GM11168 (cell line): ENCODE measurements around the gene CAPN2.

ENCODE experiments used
- in situ Hi-C: fragments of 300-500 bp; cut with MboI; formaldehyde crosslinking; loops from one replicate; pipeline ENCODE4 v1.12.0; 2022; ENCODE audit warnings: low sequenced_read_pairs; ENCODE audit not compliant: unreplicated experiment

The CAPN2 gene

DNA sequence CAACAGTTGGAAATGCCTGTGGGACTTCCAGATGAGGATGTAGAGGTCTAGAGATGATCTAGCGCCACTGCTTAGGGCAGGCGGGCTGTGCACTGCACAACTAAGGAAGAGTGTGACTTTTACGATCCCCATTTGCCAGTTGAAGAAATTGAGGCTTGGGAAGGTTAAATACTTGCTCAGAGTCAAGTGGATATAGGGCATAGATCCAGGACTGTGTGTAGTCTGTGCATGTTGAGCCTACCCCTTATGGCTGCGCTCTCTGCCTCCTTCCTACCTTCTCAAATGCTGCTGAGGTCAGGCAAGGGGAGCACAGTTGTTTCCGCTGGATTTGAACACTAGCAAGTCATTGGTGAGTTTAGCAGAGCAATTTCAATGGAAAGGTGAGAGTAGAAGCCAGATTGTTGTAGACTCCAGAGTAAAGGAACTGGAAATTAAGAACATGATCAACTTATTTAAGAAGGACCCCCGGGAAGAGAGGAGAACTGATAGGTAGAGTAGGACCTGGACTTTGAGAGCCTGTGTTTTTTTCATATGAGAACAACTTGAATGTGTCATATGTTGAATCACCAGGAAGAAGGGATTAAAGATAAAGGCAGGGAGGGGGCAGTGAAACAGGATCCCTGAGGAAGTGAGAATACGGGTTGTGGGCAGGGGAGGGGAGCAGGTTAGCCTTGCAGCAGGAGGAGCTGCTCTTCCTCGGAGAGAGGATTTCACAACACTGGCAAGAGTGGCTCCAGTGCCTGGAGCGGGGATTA lies 2.7 kb downstream of the CAPN2 start:
- in situ Hi-C loops: no loop called here

DNA sequence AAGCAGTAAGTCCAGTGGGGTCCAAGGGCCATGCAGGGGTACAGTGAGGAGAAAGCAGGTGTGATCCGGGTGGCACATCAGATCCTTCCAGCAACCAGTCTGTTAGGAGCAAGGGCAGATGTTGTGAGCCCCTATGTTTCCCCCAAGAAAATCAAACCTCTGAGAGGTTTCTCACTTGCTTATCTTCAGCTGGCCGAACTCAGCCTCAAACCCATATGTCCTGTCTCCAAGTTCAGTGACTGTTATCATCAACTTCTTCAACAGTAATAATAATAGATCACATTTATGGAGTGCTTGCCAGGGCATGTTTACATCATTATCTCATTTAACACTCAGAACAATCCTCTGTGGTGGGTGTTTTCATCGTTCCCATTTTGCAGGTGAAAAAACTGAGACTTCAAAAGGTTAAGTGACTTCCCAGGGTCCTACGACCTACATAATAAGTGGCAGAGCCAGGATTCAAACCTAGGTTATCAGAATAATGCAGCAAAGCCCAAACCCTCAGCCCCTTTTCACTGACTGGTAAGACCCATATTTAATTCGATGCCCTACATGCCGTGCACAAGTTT lies 3.3 kb downstream of the CAPN2 start:
- in situ Hi-C loops: no loop called here

DNA sequence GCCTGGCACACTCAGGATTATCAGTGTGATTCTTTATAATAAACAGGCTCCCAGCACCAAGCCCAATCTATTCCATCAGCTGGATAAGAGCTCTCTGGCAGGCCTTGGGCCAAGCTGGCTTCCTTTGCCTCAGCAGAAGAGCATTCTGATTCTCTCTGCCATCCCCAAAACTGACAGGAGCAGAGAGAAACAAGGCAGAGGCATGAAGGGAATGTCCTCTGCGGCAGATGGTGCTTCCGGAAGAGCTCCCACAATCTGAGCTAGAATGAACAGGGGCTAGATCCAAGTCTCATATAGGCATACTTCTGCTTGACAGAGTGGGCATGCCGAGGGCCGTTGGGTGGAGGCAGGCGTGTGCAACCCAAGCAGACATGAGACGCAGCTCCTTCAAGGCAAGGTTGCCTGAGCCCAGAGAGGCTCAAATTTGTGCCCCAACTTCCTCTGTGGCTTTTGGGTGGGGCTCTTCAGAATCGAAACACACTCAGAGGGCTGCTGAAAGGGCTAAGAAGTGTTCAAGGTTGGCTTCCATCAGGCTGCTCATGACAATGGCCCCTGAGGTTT lies 4.0 kb downstream of the CAPN2 start:
- in situ Hi-C loops: no loop called here

- in situ Hi-C loops: no loop called here
Observed at GRCh38 chr1:223717123-223717522, 4.8 kb downstream of the CAPN2 start.

DNA sequence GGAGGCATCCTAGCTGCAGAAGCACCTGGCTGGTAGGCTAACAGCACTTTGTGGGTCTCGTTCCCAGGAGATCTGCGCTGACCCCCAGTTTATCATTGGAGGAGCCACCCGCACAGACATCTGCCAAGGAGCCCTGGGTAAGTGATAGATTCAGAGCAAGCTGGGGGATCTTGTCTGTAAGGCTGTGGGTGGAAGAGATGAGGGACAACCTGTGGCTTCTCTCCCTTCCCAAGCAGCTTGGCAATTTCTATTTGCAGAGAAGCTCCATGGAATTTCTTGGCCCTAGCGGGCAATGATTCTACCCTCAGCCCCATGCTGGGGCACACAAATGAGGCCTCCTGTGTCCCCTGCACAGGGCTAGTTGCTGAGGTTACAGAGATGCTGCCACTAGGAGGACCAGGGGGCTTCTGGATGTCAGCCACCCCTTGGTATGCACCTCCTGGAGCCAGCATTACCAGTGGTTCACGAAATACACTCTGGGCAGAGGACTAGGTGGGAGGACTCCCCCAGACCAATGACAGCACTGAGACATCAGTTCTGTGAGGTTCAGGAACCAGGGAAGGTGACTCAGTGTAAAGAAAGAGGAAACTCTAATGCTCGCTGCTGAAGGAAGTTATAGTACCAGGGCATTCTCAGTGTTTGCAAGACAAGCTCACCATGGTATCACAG lies 5.5 kb downstream of the CAPN2 start:
- in situ Hi-C loops: no loop called here

DNA sequence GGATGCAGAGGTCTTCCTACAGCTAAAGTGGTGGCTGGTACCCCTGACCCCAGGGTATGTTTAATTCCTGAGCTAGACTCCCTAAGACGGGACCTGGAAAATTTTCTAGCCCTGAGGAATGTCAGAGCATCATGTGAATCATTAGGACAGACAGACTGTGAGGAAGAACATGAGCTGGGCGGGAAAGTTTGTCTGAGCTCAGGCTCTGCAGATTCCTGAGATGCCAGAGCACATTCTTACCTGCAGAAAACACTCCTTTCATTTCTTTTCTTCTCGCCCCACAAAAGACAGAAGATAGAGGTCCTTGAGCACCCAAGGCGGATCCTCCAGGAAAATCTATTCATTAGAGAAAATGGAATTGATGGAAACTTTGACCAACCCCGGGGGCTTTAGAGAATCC lies 6.5 kb downstream of the CAPN2 start:
- in situ Hi-C loops: no loop called here

DNA sequence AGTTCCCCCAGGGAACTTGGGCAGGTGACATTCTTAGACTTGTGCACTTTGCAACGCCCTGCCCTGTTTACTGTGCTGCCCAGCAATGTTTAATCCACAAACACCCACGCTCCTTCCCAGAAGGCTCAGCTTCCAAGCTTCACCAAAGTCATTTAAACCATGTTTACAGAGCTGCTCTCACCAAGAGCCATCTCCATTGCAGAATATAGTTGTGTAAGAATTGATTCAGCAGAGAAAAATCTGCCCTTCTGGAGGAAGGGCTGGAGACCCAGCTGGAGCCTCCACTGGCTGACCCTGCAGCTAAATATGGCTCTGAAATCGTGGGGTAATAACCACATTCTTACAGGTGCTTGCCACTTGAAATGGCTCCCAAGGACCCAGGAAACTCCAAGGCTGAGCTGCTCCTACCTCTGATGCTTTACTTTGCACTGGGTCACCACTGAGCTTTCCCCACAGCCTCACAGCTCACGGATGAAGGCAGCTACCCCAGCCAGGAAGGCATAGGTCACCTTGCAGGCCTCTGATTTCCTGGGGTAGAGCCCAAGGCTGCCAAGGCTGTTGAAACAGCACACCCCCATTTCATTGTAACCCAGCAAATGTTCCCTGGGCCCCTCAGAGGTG lies 8.7 kb downstream of the CAPN2 start:
- in situ Hi-C loops: no loop called here

DNA sequence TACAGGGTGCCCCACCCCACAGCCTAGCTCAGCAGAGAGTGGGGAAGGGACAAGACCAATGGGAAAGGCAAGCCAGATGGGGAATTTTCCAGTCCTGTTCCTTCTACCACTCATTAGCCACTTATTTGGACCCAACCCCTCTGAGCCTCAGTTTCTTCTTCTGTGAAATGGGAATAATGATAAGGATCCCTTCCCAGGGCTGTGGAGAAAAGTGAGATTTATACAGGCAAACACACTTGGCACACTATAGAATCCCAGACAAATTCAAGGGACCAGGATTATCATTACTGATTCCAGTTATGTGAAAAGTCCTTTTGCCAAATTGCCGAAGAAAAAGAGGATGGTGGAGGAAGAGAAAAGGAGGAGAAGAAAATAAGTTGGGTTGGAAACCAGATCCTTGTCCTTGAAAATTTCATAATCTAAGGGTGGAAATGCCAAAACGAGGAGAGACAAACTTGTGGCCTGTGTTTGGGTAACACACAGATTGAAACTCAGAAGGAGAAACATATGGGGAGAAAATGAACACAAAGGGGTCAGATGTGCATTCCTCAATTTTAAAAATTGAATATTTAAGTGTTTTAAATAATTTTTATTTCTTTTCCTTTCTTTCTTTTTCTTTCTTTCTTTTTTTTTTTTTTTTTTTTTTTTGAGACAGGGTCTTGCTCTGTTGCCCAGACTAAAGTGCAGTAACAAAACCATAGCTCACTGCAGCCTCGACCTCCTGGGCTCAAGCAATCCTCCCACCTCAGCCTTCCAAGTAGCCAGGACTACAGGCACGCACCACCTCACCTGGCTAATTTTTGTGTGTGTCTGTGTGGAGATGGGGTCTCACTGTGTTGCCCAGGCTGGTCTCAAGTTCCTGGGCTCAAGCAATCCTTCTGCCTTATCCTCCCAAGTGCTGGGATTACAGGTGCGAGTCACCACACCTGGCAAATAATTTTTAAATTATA lies 9.6 kb downstream of the CAPN2 start:
- in situ Hi-C loops: no loop called here

DNA sequence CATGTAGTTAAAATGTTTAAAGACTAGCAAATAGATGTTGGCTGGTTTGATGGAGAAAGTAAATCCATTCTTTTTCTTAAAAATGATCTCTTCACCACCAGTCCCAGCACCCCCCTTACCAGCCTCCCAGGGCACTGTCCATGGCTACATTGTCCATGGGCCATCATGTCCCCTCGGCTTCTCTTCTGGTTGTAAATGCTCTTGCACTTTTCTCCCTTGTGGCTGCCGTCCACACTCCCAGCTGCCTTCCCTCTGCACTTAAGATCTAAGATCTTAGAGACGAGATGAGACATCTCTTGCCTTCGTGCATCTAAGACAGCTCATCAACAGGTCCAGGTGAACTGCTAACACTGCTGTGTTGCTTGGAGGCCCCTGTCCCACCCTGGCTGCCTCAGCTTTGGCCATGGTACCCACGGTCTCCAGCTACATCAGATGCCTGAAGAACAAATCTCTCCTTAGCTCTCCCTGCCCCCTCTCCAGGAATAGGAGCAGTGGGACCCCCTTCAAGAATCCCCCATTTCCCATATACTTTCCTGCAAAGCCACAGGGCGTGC lies 11.1 kb downstream of the CAPN2 start:
- in situ Hi-C loops: no loop called here

- in situ Hi-C loops: no loop called here
Observed at GRCh38 chr1:223724376-223724775, 12.0 kb downstream of the CAPN2 start.

GRCh38 chr1:223725578-223725977 lies 13.2 kb downstream of the CAPN2 start:
- in situ Hi-C loops: no loop called here

DNA sequence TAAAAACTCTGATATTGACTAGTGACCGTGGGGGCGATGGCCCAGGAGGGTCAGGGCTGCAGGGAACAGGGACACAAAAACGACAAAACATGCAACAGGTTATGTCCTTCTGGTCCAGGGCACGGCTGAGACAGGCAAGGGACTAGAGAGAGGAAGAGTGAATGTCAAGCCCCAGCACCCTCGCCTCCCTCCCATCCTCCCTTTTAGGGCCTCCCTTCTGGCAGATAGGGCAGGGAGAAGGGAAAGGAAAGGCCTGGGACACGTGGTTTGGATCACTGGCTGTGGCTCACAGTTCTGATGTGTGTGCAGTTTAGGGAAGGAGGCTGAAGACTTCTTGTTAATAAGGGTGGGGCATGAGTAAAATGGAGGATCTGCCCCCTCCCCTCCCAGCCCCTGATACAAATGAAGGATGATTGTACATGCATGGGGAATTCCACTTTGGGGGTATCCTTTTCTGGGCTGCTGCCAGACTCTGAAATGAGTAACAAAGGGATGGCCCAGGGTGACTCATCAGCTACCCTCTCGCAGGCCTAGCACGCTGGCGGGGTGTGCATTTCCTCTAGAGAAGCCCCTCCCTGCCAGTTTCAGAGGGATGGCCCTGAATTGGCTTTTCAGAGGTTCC lies 14.2 kb downstream of the CAPN2 start:
- in situ Hi-C loops: no loop called here

- in situ Hi-C loops: no loop called here
Observed at GRCh38 chr1:223727541-223727940, 15.2 kb downstream of the CAPN2 start.

DNA sequence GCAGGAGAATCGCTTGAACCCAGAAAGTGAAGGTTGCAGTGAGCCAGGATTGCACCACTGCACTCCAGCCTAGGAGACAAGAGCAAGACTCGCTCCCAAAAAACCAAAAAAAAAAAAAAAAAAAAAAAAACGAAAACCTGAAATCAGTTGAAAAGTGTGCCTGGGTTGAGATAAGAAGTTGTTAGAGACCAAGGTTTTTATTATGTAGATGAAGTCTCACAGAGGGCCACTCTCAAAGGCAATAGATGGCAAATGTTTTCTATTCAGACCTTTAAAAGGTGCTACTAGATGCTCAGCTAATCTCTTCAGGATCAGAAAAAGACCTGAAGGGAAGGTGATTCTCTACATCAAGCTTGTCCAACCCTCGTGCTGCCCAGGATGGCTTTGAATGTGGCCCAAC lies 17.6 kb downstream of the CAPN2 start:
- in situ Hi-C loops: no loop called here

DNA sequence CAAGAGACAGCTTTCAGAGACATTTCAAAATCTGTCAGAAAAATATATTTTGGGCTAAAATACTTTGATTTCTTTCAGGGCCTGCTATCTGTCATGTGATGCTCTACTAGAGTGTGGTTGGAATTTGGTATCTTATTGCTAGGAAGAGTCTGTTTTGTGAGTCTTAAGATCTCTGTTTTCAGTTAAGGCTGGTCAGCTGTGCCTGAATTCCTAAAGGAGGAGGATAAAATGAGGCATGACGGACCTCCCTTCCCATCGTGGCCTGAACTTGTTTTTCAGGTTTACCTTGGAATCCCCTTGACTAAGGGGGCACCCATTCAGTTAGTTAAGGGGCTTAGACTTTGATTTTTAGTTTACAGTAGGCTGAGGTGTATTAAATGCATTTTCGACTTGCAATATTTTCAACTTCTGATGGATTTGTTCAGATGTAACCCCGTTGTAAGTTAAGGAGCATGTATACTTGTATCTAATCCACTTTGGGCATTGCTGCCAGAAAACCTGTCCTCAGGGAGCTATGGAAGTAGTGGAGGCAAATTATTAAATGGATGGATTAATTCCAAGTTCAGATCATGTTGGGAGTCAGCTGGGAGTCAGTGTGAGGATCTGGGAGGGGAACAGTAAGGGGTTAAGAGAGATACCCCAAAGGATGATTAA lies 18.3 kb downstream of the CAPN2 start:
- in situ Hi-C loops: no loop called here

DNA sequence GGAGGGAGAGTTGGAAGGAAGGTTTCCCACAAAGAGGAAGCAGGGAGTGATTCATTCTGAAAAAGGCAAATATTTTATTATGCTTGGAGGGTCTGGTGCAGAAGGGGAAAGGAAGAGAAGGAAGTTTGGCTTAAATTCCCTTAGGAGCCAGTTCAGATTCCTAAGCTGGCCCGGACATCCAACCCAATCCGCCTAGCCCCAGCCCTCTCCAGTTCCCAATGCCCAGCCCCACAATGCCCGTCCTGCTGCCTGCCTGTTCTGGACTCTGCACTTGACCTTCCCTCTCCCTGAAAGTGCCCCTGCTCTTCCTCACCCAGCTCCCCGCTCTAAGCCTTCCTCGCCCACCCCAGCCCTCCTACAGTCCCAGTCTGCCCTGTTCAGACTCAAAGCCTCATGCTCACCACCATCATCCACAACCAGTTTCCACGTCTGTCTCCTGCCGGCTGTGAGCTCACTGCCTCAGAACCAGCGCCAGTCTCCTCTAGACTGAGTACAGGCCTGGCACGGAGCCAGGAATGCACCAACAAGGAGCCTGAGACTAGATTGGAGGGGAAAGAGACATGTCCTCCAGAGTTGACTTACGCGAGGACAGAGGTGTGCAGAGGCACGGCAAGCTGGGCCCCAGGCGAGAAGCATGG lies 18.9 kb downstream of the CAPN2 start:
- in situ Hi-C loops: no loop called here

GRCh38 chr1:223732993-223733798 lies 20.9 kb downstream of the CAPN2 start:
- in situ Hi-C loops: no loop called here
